HCT116 (cell line): ENCODE data around the gene PIK3C3.

ENCODE experiments used
- CEBPB ChIP-seq: IDR thresholded peaks from 2 replicates; pipeline ENCODE4 v1.6.1; 2012; ENCODE audit warnings: low read depth
- RAD21 ChIP-seq: IDR thresholded peaks from 2 replicates; pipeline ENCODE4 v1.6.1; 2012; ENCODE audit warnings: low read depth, mild to moderate bottlenecking
- TF ChIP-seq, protein P1 (sequence below), 3 experiments: fragments of 200-600 bp in 1 of 3; sonication (generic) in 1 of 3; IDR thresholded peaks in 2 of 3; conservative IDR thresholded peaks in 1 of 3; 2 replicates each; pipeline ENCODE4 v1.5.1; 2012 to 2017; ENCODE audit warnings: low read depth in 2 of 3, low read length in 2 of 3, antibody characterized with exemption in 1 of 3, borderline replicate concordance in 1 of 3, control low read depth in 1 of 3, mild to moderate bottlenecking in 1 of 3, mixed read lengths in 1 of 3, mixed run types in 1 of 3, moderate library complexity in 1 of 3; ENCODE audit not compliant: insufficient read depth in 1 of 3

DNA sequence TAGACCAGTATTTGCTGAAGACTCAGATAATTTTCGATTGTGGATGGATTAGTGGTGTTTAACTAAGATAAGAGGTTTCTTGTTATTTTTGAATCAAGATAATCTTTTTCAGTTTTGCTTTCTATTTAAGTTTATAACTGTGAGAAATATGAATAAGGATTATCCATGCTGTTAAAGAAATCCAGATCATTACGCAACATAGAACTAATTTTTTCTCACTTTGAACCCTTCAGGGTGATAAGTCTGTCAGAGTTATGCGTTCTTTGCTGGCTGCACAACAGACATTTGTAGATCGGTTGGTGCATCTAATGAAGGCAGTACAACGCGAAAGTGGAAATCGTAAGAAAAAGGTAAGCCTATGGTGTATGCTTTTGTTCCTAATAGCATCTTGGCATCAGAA, 74.1 kb downstream of the PIK3C3 start:
- no peak for TF ChIP-seq CEBPB
- TF ChIP-seq, protein P1, sequence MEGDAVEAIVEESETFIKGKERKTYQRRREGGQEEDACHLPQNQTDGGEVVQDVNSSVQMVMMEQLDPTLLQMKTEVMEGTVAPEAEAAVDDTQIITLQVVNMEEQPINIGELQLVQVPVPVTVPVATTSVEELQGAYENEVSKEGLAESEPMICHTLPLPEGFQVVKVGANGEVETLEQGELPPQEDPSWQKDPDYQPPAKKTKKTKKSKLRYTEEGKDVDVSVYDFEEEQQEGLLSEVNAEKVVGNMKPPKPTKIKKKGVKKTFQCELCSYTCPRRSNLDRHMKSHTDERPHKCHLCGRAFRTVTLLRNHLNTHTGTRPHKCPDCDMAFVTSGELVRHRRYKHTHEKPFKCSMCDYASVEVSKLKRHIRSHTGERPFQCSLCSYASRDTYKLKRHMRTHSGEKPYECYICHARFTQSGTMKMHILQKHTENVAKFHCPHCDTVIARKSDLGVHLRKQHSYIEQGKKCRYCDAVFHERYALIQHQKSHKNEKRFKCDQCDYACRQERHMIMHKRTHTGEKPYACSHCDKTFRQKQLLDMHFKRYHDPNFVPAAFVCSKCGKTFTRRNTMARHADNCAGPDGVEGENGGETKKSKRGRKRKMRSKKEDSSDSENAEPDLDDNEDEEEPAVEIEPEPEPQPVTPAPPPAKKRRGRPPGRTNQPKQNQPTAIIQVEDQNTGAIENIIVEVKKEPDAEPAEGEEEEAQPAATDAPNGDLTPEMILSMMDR (IDR thresholded peaks at IDR 0.05 in 2 of 3, conservative IDR thresholded peaks at IDR 0.05 in 1 of 3; ENCODE audit: borderline replicate concordance in 1 of 3, insufficient read depth in 1 of 3, low read depth in 2 of 3, low read length in 2 of 3) = no peak
- TF ChIP-seq RAD21 = no peak
